Omental fat pad (tissue), 4 donors: ENCODE data around the gene ARHGEF6. TPM values are rescaled to one million over a fixed set of nuclear protein-coding genes. Genes with fewer than 3 reads are reported as not detected.

Experiments
- ATAC-seq: fragments of 150-250 bp; one replicate; pipeline ENCODE4 v1.9.1; 2016; ENCODE audit warnings: mild to moderate bottlenecking, moderate library complexity; ENCODE audit not compliant: low FRiP score
- DNase-seq: peaks from one replicate; pipeline ENCODE4 v3.0.0-alpha.2; 2019; ENCODE audit warnings: low spot score
- total RNA-seq, 4 donors: library from RNA; depleted of rRNA; stranded (reverse); fragments of >200 nt; gene quantifications; one replicate each; pipeline ENCODE4 v1.1.0, GENCODE V29; 2016
- TF ChIP-seq, protein P1 (sequence below), 3 donors: fragments of 450-650 bp; IDR thresholded peaks; one replicate each; pipeline ENCODE4 v1.5.1; 2016 to 2017; ENCODE audit warnings: antibody characterized with exemption in 3 of 3, mild to moderate bottlenecking in 3 of 3, moderate library complexity in 2 of 3

ARHGEF6 gene
- total RNA-seq, 4 donors from 2014 or later: 38.8 to 150 (median 57.5) TPM

DNA sequence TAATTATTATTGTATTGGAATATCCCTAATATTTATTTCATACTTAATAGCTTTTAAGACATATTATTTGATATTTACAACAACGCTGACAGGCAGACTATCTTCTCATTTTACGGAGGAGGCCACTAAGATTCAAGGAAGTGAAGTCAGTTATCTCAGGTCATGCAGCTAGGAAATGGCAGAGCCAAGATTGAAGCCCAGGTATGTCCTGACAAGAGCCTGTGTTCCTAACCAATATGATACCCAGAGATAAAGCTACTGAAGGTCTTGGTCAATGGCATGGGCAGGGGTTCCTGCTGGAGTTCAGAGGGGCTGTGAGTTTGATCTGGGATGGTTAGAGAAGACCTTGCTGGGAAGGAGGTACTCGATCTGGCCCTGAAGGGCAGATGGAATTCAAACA lies 47.1 kb downstream of the ARHGEF6 start:
- ATAC-seq: no peak
- DNase-seq: no peak
- TF ChIP-seq, protein P1, sequence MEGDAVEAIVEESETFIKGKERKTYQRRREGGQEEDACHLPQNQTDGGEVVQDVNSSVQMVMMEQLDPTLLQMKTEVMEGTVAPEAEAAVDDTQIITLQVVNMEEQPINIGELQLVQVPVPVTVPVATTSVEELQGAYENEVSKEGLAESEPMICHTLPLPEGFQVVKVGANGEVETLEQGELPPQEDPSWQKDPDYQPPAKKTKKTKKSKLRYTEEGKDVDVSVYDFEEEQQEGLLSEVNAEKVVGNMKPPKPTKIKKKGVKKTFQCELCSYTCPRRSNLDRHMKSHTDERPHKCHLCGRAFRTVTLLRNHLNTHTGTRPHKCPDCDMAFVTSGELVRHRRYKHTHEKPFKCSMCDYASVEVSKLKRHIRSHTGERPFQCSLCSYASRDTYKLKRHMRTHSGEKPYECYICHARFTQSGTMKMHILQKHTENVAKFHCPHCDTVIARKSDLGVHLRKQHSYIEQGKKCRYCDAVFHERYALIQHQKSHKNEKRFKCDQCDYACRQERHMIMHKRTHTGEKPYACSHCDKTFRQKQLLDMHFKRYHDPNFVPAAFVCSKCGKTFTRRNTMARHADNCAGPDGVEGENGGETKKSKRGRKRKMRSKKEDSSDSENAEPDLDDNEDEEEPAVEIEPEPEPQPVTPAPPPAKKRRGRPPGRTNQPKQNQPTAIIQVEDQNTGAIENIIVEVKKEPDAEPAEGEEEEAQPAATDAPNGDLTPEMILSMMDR (IDR thresholded peaks at IDR 0.05): no peak

DNA sequence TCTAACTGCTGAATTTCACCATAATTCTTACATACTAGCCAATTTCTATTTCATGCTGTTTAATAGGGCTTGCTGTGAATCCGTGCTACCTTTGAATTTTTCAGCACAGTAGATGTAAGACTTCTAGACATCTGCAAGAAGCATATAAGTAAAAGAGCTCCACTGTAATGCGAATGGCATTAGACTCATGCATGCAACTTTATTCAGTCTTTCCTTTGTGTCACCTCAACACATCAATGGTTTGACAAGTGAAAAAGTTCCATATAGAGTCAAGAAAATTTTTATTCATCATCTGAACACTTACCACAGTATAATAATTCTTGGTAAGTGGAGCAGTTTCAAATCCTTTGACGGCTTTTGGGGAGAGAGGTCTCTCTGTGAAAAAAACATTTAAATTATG lies 48.9 kb downstream of the ARHGEF6 start:
- TF ChIP-seq, protein P1 (IDR thresholded peaks at IDR 0.05): no peak
- ATAC-seq: no peak
- DNase-seq: no peak

DNA sequence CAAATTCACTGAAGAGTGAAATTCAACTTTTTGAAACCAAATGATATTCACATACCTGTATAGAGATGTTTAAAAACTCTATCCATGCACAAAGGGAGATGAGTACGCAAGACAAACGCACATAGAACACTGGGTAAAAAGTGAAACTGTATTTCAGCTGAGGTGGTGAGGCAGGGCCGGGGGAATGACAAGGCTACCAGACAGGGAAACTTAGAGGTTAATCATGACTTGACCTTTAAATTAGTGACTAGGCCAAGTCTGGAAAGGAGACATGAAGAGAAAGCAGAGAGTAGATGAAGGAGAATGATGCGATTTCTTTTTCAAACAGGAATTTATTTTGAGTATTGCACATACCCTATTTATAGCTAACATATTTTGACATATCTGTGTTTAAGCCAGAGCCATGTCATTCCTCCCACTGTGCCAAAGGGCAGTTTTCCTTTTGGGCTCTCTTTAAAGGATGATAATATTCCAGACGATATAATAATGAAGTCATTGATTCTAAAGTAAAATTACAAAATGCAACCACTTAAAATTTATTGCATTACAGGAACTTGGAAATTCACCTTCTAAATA lies 49.4 kb downstream of the ARHGEF6 start:
- TF ChIP-seq, protein P1 (IDR thresholded peaks at IDR 0.05): no peak
- ATAC-seq (no peak), DNase-seq (no peak)

DNA sequence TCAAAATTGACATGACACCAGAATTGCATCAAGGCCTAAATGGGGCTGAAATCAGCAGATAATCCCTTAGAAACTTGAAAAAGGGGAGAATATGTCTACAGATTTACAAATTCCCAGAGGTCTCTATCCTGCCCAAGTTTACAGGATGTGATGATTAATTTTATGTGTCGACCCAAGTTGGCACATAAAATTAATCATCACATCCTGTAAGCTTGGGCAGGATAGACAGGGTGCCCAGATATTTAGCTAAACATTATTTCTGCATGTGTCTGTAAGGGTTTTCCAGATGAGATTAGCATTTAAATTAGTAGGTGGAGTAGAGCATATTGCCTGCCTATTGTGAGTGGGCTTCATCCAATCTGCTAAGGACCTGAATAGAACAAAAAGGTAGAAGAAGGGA lies 52.3 kb downstream of the ARHGEF6 start:
- no peak for ATAC-seq
- DNase-seq: no peak
- TF ChIP-seq, protein P1 (IDR thresholded peaks at IDR 0.05): no peak

DNA sequence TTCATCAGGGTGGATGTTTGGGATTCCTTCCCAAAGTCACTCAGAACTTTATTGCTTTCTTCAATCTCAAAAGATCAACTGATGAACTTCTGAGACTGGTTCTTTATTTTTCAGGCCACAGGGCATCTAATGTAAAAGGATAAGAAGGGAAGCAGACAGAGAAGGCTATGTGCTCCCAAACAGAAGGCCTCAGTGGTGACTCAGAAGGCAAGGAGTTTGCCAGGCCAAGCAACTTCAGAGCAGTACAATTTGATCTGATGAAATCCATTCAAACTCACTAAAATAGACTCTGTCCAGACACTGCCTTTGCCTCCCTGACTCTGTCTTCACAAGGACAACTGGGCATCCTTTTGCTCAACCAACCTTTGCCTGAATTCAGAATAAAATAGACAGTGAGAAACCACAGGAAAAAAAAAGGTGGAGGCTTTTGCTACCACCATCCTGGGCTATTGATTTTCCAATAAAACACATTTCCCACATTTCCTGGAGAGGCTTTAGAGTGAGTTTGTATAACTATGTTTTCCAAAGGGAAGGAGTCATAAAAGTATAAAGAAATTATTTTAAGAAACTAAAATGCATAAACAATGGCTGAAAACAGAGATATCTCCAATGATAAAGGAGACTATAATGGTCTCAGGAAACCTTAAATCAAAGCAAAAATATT lies 55.2 kb downstream of the ARHGEF6 start:
- DNase-seq (no peak), ATAC-seq (peak; percentile 73)
- TF ChIP-seq, protein P1 (IDR thresholded peaks at IDR 0.05): no peak

DNA sequence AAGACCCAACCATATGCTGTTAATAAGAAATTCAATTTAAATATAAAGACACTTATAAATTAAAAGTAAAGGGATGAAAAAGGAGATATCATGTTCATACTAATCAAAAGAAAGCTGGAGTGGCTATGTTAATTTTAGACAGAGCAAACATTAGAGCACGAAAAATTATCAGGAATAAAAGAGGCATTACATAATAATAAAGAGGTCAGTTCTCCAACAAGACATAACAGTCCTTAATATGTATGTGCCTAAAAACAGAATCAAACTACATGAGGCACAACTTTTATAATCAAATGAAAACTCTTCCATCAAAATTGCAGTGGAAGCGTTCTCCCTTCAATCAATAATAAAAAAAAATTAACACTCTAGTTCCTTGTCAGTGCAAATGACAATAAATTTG lies 62.6 kb downstream of the ARHGEF6 start:
- DNase-seq (no peak), ATAC-seq (no peak)
- TF ChIP-seq, protein P1 (IDR thresholded peaks at IDR 0.05): no peak
